ENCODE measurements around the gene SLC4A1AP. TPM values are rescaled to one million over a fixed set of nuclear protein-coding genes. Genes with fewer than 3 reads are reported as not detected.

The SLC4A1AP gene
- total and polyA plus RNA-seq, 2 of the 13 experiments (the other 11 are each of a cell fraction or from before 2014, with no cell fraction given): 15.3 to 44.6 TPM

- 78% methylated on average over 10 of the region's 10 CpGs for WGBS (ENCODE audit: low lambda C conversion rate)
- H3K9ac ChIP-seq (ENCODE audit: insufficient read depth, low read depth, low read length): no peak overlapping the region
- H3K4me2 ChIP-seq (ENCODE audit: low read depth, low read length): no peak overlapping the region; the same call in 1 of the 2 replicates
- no peak overlapping the region for H3K27ac ChIP-seq (ENCODE audit: extremely low read length, insufficient read depth, low read length)
- no peak overlapping the region for H2AFZ ChIP-seq (ENCODE audit: low read length)
- FAIRE-seq (peak; percentile 39), DNase-seq (ENCODE audit: low spot score) (no peak), ATAC-seq (no peak)
- no peaks in the 10 kb centered on the region for H3K36me3 ChIP-seq (replicated peaks in 1 of 2; ENCODE audit: control insufficient read depth in 1 of 2, insufficient read depth in 2 of 2, low read length in 2 of 2)
- in situ Hi-C loops (cut with HindIII; ENCODE audit: extremely low pct_ligation_motif_present, low pct_unique_long_range_greater_than_20kb): no loop called here
- no TSS peak for BruUV-seq (replicated peaks)
- H3K4me3 ChIP-seq (replicated peaks in 1 of 3; ENCODE audit: insufficient read depth in 1 of 3, low read depth in 2 of 3, low read length in 3 of 3): no peak overlapping the region
- intact Hi-C loops (cut with micrococcal nuclease; ENCODE audit: unreplicated experiment): no loop called here
- no peaks in the 10 kb centered on the region for H4K20me1 ChIP-seq (ENCODE audit: insufficient read depth, low read length)
- H3K79me2 ChIP-seq (ENCODE audit: insufficient read depth, low read length): no peaks in the 10 kb centered on the region
- no peaks in the 10 kb centered on the region for H3K27me3 ChIP-seq (ENCODE audit: control insufficient read depth in 1 of 2, insufficient read depth in 2 of 2, low read length in 2 of 2)
- ChIA-PET POLR2A (interaction anchor here (1.1 to 4.7 kb wide), 5 partner anchors 7 to 73 kb away, joined by 4 to 150 read pairs (median 22); partner anchors contain the start of genes SLC4A1AP and SUPT7L), CTCF (ENCODE audit: low intra/inter-chr PET ratio, low total read pairs) (no interaction called here)
- no peaks in the 10 kb centered on the region for H3K9me3 ChIP-seq (ENCODE audit: low read length)
- peaks cover 39% of the 10 kb centered on the region for H3K4me1 ChIP-seq (ENCODE audit: insufficient read depth, low read length)
- TF ChIP-seq MAZ (IDR thresholded peaks at IDR 0.05; ENCODE audit: borderline replicate concordance, low read depth, low read length): no peak
- no peak for TF ChIP-seq MAZ (CRISPR knock-in tag; IDR thresholded peaks at IDR 0.05; ENCODE audit: low read depth)
- TF ChIP-seq PHF8 (CRISPR knock-in tag; IDR thresholded peaks at IDR 0.05): no peak
- no peak for TF ChIP-seq HES4 (CRISPR knock-in tag; IDR thresholded peaks at IDR 0.05; ENCODE audit: borderline replicate concordance)
- TF ChIP-seq CHCHD3 (CRISPR knock-in tag; IDR thresholded peaks at IDR 0.05): no peak
- TF ChIP-seq ZNF333 (CRISPR knock-in tag; IDR thresholded peaks at IDR 0.05; ENCODE audit: borderline replicate concordance): no peak
- no peak for TF ChIP-seq ZBTB10 (CRISPR knock-in tag; IDR thresholded peaks at IDR 0.05; ENCODE audit: borderline replicate concordance)
- no peak for TF ChIP-seq ZMYM3 (CRISPR knock-in tag; IDR thresholded peaks at IDR 0.05)
- TF ChIP-seq ELF1 (CRISPR knock-in tag; IDR thresholded peaks at IDR 0.05): no peak
- no peak for TF ChIP-seq MED13 (CRISPR knock-in tag; IDR thresholded peaks at IDR 0.05)
- no peak for TF ChIP-seq ZNF530 (CRISPR knock-in tag; IDR thresholded peaks at IDR 0.05; ENCODE audit: low read depth)
- TF ChIP-seq ZNF501 (CRISPR knock-in tag; IDR thresholded peaks at IDR 0.05): 0 out of 2 replicates have a peak, but pooled peaks have one; percentile 22
- TF ChIP-seq NR2F6 (IDR thresholded peaks at IDR 0.05): peak; percentile 59
- TF ChIP-seq NR2F6 (CRISPR knock-in tag; IDR thresholded peaks at IDR 0.05): no peak; the same call in 1 of the 2 replicates
- TF ChIP-seq NR2F1 (CRISPR knock-in tag; IDR thresholded peaks at IDR 0.05): 0 out of 4 replicates have a peak, but pooled peaks of 1 of the 2 experiments have one; percentile 11
- no peak for TF ChIP-seq FOXM1 (CRISPR knock-in tag; IDR thresholded peaks at IDR 0.05)
- TF ChIP-seq TAF15 (IDR thresholded peaks at IDR 0.05; ENCODE audit: low read depth, low read length, poor library complexity, severe bottlenecking): no peak
- no peak for TF ChIP-seq SP1 (IDR thresholded peaks at IDR 0.05)
- no peak for TF ChIP-seq SP1 (CRISPR knock-in tag; IDR thresholded peaks at IDR 0.05)
- TF ChIP-seq BRF2 (CRISPR knock-in tag; IDR thresholded peaks at IDR 0.05): no peak
- no peak for TF ChIP-seq ZFYVE20 (CRISPR knock-in tag; IDR thresholded peaks at IDR 0.05; ENCODE audit: borderline replicate concordance, low read depth)
- TF ChIP-seq MZF1 (CRISPR knock-in tag; IDR thresholded peaks at IDR 0.05; ENCODE audit: borderline replicate concordance): no peak
- TF ChIP-seq EHMT2 (IDR thresholded peaks at IDR 0.05; ENCODE audit: borderline replicate concordance, low read depth, low read length): no peak
Observed at GRCh38 chr2:27736031-27736889, 72.6 kb downstream of the SLC4A1AP start.

All from HepG2 (cell line).